Type B pancreatic cell (in vitro differentiated cells): ENCODE data around the gene RERE. TPM values are rescaled to one million over a fixed set of nuclear protein-coding genes. Genes with fewer than 3 reads are reported as not detected.

Experiments used
- DNase-seq: peaks from one replicate; pipeline ENCODE4 v3.0.0; 2021; ENCODE audit warnings: mixed read lengths; ENCODE audit not compliant: unreplicated experiment; ENCODE audit errors: extremely low spot score
- H3K27ac Mint-ChIP-seq: 2 replicates; pipeline ENCODE4 v1.8.0; 2021; ENCODE audit warnings: mild to moderate bottlenecking, mixed read lengths
- H3K27me3 Mint-ChIP-seq: 2 replicates; pipeline ENCODE4 v1.8.0; 2021; ENCODE audit warnings: mixed read lengths
- H3K36me3 Mint-ChIP-seq: 2 replicates; pipeline ENCODE4 v1.8.0; 2021; ENCODE audit warnings: mixed read lengths
- H3K4me1 Mint-ChIP-seq: one replicate; pipeline ENCODE4 v1.8.0; 2021; ENCODE audit warnings: mixed read lengths; ENCODE audit not compliant: unreplicated experiment
- H3K4me3 Mint-ChIP-seq: 2 replicates; pipeline ENCODE4 v1.8.0; 2021; ENCODE audit warnings: mild to moderate bottlenecking, mixed read lengths
- H3K9me3 Mint-ChIP-seq: 2 replicates; pipeline ENCODE4 v1.8.0; 2021; ENCODE audit warnings: mixed read lengths
- total RNA-seq: library from RNA; stranded (reverse); gene quantifications from 2 replicates; pipeline ENCODE4 v1.2.1, GENCODE V29; 2021; ENCODE audit warnings: low replicate concordance
- TF ChIP-seq, protein P1 (sequence below): fragments of 200-600 bp; sonication (generic); conservative IDR thresholded peaks from 2 replicates; pipeline ENCODE4 v1.5.0; 2021; ENCODE audit warnings: antibody characterized with exemption, mild to moderate bottlenecking

The RERE gene
- total RNA-seq, 1 donor from 2014 or later = 141 TPM

DNA sequence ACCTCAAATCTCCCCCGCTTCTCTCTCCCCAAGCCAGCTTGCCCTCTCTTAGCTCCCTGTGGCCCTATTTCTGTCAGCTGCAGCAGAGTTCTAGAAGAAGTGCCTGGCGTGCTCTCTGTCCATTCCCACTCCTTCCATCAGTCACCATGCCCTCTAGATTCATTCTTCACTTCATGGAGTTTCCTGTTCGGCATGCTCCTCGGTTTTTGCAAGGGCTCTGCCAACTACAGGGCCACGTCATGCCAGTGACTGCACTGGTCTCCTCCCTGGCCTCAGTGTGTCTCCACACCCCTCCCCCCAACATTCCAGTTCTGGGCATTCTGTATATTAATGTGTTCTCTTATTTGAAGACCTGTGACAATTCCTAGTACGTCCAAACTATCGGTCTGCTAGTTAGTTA is 385.7 kb downstream of the RERE start:
- TF ChIP-seq, protein P1, sequence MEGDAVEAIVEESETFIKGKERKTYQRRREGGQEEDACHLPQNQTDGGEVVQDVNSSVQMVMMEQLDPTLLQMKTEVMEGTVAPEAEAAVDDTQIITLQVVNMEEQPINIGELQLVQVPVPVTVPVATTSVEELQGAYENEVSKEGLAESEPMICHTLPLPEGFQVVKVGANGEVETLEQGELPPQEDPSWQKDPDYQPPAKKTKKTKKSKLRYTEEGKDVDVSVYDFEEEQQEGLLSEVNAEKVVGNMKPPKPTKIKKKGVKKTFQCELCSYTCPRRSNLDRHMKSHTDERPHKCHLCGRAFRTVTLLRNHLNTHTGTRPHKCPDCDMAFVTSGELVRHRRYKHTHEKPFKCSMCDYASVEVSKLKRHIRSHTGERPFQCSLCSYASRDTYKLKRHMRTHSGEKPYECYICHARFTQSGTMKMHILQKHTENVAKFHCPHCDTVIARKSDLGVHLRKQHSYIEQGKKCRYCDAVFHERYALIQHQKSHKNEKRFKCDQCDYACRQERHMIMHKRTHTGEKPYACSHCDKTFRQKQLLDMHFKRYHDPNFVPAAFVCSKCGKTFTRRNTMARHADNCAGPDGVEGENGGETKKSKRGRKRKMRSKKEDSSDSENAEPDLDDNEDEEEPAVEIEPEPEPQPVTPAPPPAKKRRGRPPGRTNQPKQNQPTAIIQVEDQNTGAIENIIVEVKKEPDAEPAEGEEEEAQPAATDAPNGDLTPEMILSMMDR = no peak
- Mint-ChIP-seq H3K36me3 (peaks cover 7% of the 10 kb centered on the region), H3K9me3 (no peaks in the 10 kb centered on the region), H3K27me3 (no peaks in the 10 kb centered on the region), H3K4me3 (no peak overlapping the region), H3K4me1 (peaks cover 9% of the 10 kb centered on the region), H3K27ac (no peak overlapping the region)
- no peak for DNase-seq

DNA sequence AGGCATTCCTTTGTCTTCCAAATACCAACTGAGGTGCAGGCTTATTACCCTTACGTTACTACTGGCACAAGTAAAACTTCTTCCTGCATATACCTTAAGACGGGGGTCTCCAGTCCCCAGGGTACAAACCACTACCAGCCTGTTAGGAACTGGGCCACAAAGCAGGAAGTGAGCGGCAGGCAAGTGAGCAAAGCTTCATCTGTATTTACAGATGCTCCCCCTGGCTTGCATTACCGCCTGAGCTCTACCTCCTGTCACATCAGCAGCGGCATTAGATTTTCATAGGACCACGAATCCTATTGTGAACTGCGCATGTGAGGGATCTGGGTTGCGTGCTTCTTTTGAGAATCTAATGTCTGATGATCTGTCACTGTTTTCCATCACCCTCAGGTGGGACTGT is 386.4 kb downstream of the RERE start:
- peaks cover 7% of the 10 kb centered on the region for H3K36me3 Mint-ChIP-seq
- TF ChIP-seq, protein P1 = no peak
- H3K27me3 Mint-ChIP-seq = no peaks in the 10 kb centered on the region
- no peak overlapping the region for H3K4me3 Mint-ChIP-seq
- no peak overlapping the region for H3K27ac Mint-ChIP-seq
- H3K4me1 Mint-ChIP-seq = peaks cover 7% of the 10 kb centered on the region
- DNase-seq = no peak
- no peaks in the 10 kb centered on the region for H3K9me3 Mint-ChIP-seq

DNA sequence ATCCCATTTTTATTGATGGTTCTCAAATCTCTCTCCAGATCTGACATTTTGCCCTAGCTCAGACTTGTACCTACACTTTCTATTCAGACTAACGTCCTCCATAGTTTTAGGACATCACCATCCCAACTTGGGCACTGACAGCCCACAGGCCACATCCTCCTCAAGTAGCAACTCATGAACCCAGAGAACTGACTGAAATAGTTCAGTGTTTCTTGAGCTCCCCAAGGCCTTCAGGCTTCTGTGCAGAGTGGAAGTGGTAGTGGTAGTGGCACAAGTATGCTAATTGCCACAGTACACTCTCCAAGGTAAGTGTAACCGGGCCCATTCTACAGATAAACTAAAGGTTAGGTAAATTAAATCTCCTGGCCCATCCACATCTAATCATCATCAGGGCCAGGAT is 387.0 kb downstream of the RERE start:
- no peaks in the 10 kb centered on the region for H3K9me3 Mint-ChIP-seq
- H3K36me3 Mint-ChIP-seq = peaks cover 5% of the 10 kb centered on the region
- DNase-seq = no peak
- no peaks in the 10 kb centered on the region for H3K27me3 Mint-ChIP-seq
- H3K4me3 Mint-ChIP-seq = no peak overlapping the region
- H3K27ac Mint-ChIP-seq = no peak overlapping the region
- peaks cover 9% of the 10 kb centered on the region for H3K4me1 Mint-ChIP-seq
- TF ChIP-seq, protein P1 = no peak

DNA sequence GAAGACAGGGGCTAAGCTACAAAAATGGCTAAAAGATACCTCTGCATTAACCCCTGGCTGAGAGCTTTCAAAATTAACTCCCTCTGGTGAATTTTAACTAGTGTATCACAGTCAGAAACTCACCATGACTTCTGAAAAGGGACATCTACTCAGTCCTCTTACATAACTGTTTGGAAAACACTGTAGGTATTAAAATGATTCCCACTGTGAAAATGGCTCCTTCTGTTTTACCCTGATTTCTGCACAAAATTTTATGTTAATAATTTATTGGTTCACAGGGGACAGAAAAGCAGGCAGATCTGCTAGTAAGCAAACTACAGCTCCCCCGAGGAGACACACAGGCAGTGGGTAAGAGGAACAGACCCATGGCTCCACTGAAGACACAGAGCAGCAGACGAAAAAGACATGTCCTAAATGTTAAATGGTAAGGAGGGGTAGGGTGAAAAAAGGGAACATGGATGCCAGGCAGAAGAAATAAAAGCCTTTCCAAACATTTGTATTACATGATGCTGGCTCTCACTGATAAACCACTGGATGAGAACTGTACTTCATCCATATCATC is 387.8 kb downstream of the RERE start:
- H3K36me3 Mint-ChIP-seq = peaks cover under 1% of the 10 kb centered on the region
- no peaks in the 10 kb centered on the region for H3K27me3 Mint-ChIP-seq
- no peak overlapping the region for H3K27ac Mint-ChIP-seq
- H3K4me3 Mint-ChIP-seq = no peak overlapping the region
- H3K4me1 Mint-ChIP-seq = peaks cover 18% of the 10 kb centered on the region
- no peaks in the 10 kb centered on the region for H3K9me3 Mint-ChIP-seq
- DNase-seq = no peak
- TF ChIP-seq, protein P1 = no peak

DNA sequence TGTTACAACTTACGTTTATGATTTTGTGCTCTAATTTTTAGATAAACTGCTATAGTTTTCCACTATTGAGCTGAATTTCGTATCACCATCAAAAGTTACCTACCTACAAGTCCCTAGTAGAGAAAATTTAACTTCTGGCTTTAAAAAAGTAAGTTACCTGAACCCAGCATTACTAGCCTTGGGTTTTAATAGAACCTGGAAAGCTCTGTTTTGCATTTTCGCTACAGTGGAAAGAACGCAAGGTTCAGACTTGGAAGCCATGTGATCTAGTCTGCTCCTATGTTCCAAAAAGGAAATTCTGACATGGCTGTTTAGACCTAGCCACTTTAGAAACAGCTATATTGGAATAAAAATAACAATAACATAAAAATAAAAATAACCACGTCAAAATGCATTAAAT is 389.0 kb downstream of the RERE start:
- DNase-seq = no peak
- Mint-ChIP-seq H3K4me3 (no peak overlapping the region), H3K4me1 (peaks cover 23% of the 10 kb centered on the region), H3K27me3 (no peaks in the 10 kb centered on the region), H3K27ac (no peak overlapping the region), H3K9me3 (no peaks in the 10 kb centered on the region), H3K36me3 (peaks cover 4% of the 10 kb centered on the region)
- TF ChIP-seq, protein P1 = no peak

DNA sequence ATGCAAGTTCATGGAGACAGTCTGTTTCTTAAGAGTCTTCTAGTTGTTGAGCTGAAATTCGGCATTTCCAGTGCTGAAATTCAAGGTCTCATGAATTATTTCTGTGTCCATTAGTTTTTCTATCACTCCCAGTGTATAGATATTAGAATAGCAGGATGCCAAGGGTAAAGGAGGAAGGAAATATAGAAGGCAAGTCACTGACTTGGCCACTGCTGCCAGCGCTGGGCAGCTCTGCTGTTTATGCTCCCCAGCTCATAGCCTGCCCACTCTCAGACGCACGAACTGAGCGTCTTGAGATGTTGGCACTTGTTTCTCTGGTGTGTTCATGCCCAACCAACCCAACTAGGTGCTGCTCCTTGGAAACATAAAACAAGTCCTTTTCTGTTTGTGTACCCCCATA is 389.5 kb downstream of the RERE start:
- no peak overlapping the region for H3K4me3 Mint-ChIP-seq
- H3K27me3 Mint-ChIP-seq = no peaks in the 10 kb centered on the region
- TF ChIP-seq, protein P1 = no peak
- H3K27ac Mint-ChIP-seq = no peak overlapping the region
- no peak for DNase-seq
- H3K4me1 Mint-ChIP-seq = peaks cover 23% of the 10 kb centered on the region
- H3K9me3 Mint-ChIP-seq = no peaks in the 10 kb centered on the region
- H3K36me3 Mint-ChIP-seq = peaks cover 4% of the 10 kb centered on the region
